ENCODE results near the gene PFN1.
"Not testable (repeated sequence)": the region's sequence is repeated elsewhere in the genome, so short reads cannot be mapped to it uniquely, and the experiment has no call there.

PFN1 gene

GRCh38 chr17:4921320-4921719 is 27.0 kb downstream of the PFN1 start:
- DNase-seq (ENCODE audit: low read depth in 3 of 3), result no peak

- DNase-seq (ENCODE audit: low read depth in 3 of 3), result no peak
Measured at GRCh38 chr17:4920351-4921048, 27.8 kb downstream of the PFN1 start.

DNA sequence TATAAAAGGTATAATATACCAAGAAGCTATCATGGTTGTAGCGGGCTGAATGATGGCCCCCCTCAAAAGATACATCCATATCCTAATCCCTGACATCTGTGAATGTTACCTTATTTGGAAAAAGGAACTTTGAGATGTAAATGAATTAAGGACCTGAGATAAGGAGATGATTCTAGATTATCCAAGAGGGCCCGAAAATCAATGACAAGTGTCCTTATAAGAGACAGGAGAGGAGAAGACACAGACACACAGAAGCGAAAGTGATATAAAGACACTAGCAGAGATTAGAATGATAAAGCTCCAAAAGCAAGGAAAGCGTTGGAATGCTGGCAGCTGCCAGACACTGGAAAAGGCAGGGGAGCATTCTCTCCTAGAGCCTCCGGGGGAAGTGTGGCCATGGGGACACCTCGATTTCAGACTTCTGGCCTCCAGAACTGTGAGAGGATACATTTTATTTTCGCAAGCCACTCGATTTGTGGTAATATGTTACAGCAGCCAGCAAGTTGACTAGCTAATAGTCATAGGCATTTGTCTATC is 28.8 kb downstream of the PFN1 start:
- no peak for DNase-seq (ENCODE audit: low read depth in 3 of 3)

DNA sequence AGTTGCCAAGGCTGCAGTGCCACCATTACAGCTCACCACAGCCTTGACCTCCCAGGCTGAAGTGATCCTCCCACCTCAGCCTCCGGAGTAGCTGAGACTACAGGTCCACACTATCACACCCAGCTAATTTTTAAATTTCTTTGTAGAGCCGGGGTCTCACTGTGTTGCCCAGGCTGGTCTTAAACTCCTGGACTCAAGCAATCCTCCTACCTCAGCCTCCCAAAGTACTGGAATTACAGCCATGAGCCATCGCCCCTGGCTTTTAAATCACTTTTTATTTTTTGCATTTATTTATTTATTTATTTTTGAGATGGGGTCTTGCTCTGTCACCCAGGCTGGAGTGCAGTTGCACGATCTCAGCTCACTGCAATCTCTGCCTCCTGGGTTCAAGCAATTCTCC is 33.8 kb downstream of the PFN1 start:
- not testable (repeated sequence) for DNase-seq (ENCODE audit: low read depth in 3 of 3)

DNA sequence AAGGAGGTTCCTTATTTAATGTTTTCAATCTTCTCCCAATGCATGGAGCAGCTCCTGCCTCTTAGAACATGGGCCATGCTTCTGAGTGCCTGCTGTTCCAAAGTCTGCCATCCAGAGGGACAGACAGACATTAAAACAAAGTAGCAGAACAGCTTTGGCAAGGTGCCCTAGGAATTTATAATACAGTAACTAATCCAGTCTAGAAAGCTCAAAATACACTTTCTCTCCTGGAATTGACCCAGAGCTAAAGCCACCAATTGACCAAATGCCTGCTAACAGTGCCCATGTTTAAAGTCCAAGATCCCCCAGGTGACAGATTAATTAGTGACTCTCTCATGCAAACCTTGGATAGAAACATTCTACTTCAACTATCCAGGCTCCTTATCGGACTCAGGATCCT is 34.3 kb downstream of the PFN1 start:
- no peak for DNase-seq (ENCODE audit: low read depth in 3 of 3)

DNA sequence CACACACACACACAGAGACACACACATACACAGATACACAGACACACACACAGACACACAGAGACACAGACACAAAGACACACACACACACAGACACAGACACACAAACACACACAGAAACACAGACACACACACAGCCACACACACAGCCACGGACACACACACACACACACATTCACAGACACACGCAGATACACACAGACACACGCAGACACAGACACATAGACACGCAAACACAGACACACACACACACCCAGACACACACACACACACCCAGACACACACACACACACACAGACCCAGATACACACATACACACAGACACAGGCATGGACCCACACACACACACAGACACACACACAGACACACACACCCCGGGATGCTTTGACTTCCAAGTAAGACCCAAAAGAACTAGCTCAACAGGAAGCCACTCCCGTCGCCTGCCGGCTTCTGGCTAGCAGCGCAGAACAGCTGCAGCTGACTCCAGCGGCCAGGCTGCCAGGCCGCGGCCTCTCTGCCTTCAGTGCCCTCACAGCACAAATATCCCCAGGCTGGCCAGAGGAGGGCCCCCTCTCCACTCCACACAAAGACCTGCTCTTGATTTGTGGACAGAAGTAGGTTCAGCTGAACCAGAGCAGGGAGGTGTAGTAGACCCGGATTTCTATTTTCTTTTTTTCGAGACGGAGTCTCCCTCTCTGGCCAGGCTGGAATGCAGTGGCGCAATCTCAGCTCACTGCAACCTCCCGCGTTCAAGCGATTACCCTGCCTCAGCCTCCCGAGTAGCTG is 39.4 kb downstream of the PFN1 start:
- peak; percentile 48 to 60 (median 53) for DNase-seq (ENCODE audit: low read depth in 3 of 3)

DNA sequence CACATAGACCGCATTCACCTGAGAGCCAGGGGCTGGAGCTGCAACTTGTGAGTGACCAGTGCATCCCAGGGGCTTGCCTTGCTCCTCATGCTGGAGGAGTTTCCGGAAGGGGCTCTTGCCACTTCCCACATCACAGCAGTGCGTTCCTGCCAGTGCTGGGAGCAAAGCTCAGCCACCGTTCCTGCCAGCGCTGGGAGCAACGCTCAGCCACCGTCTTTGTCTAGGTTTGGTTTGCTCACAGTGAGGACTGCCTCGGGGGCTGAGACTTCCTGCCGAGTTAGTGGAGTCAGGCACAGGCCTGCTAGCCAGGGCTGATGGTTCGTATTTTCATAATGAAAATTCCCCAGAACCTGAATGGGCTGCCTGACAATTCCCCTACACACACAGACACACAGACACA is 40.0 kb downstream of the PFN1 start:
- DNase-seq (ENCODE audit: low read depth in 3 of 3), result no peak

GRCh38 chr17:4906642-4907041 is 41.7 kb downstream of the PFN1 start:
- not testable (repeated sequence) for DNase-seq (ENCODE audit: low read depth in 3 of 3)

DNA sequence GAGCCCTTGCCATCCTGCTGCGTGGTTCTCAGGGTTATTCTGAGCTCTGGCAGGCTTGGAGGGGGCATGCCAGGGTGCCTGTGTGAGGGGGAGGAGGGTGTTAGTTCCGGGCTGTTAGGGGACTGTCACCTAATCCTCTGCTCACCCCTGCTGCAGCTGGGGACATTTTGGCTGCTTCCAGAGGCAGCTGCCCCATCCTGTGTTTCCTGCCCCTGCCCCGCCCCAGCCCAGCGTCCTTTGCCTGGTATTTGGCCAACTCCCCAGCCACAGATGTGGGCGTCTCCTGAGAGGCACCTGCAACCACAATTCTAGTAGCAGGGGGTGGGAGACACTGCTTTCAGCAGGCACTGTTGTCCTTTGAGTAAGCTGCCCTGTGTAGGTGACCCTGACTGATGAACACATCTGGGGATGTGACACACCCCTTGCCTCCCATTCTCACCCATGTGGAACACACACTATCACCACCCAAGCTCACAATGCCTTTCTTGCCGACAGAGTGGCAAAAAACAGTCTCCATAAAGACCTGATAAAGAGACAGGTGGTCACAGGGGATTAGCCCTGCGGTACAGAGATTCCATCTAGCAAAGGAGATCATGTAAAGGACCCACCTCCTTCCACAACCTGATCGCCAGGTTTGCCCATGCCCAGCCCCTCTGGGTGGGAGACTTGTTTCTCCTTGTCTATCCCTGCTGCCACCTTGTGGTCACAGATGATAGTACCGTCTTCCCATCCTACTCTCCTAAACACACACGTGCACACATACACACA is 45.1 kb downstream of the PFN1 start, which contains the start of gene CHRNE:
Gene CHRNE, minus strand, starts transcription at position 48 of the 768 bp plus-strand sequence. Its CDS starts 35 bp downstream, at position 13.
- peak; percentile 55 to 78 (median 56) for DNase-seq (ENCODE audit: low read depth in 3 of 3)

- no peak for DNase-seq (ENCODE audit: low read depth in 3 of 3)
Measured at GRCh38 chr17:4902540-4902939, 45.8 kb downstream of the PFN1 start.

GRCh38 chr17:4901648-4902344 is 46.5 kb downstream of the PFN1 start:
- no peak for DNase-seq (ENCODE audit: low read depth in 3 of 3)

DNA sequence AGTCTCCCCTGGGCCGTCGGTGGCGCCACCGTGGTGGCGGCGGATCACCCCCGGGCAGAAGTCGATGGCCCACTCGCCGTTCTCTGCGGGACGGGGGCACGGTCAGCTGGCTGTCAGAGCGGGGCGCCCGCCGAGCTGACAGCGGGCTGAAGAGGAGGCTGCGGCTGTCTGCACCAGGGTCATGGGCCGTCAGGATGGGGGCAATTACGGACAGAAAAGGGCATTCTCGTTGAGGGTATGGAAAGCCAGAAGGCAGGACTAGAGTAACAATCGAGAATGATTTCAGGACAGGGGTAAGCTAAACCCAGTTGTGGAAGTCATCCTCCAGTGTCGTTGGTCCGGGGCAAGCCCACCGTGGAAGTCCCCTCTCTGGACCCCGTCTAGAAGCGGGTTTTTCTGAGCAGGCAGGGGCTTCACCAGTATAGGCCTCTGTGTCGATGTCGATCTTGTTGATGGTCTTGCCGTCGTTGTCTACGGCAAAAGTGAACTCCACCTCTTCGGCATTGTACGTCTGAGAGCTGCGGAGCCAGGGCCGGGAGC is 47.2 kb downstream of the PFN1 start:
- no peak for DNase-seq (ENCODE audit: low read depth in 3 of 3)

- DNase-seq (ENCODE audit: low read depth in 3 of 3), result peak in 2 of 3 donors; percentile 31 to 33
Measured at GRCh38 chr17:4900231-4901107, 47.9 kb downstream of the PFN1 start.

GRCh38 chr17:4899341-4900230 is 48.7 kb downstream of the PFN1 start, which contains the start of gene C17orf107:
C17orf107 (plus strand) TSS chr17:4899536; CDS start chr17:4899763, 227 bp downstream.
- DNase-seq (ENCODE audit: low read depth in 3 of 3), result peak; percentile 87 to 99 (median 94)

DNA sequence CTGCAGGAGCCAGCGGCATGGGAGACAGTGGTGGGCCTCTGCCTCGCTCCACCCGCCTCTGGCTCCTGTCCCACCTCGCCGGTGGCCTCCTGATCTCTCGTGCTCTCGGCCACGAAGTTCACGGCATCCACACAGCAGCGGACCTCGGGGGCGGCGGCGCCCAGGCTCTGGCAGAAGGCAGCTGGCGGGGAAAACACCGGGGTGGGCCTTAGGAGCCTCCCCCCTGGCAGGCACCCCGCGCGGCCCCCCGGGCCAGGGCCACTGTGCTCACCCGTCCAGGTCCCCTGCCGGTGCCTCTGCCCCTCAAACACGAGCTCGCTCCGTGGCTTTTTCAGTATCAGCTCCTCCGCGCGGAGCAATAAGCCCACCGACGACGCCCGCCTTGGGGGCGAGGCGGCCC is 49.4 kb downstream of the PFN1 start:
- DNase-seq (ENCODE audit: low read depth in 3 of 3), result no peak

- no peak for DNase-seq (ENCODE audit: low read depth in 3 of 3)
Measured at GRCh38 chr17:4898351-4898750, 50.0 kb downstream of the PFN1 start.

- no peak for DNase-seq (ENCODE audit: low read depth in 3 of 3)
Measured at GRCh38 chr17:4897785-4898184, 50.5 kb downstream of the PFN1 start.

DNA sequence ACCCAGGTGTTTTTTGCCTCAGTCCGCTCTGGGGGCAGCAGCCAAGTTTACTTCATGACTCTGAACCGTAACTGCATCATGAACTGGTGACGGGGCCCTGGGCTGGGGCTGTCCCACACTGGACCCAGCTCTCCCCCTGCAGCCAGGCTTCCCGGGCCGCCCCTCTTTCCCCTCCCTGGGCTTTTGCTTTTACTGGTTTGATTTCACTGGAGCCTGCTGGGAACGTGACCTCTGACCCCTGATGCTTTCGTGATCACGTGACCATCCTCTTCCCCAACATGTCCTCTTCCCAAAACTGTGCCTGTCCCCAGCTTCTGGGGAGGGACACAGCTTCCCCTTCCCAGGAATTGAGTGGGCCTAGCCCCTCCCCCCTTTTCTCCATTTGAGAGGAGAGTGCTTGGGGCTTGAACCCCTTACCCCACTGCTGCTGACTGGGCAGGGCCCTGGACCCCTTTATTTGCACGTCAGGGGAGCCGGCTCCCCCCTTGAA is 51.1 kb downstream of the PFN1 start:
- no peak for DNase-seq (ENCODE audit: low read depth in 3 of 3)

Measured in stimulated activated CD4-positive, alpha-beta T cell treated with anti-CD3 and anti-CD28 coated beads, TNF-alpha, amount 100 ng/mL, for 48 hours (primary cell).